H1 (cell line): ENCODE data around the gene FREM2. TPM values are rescaled to one million over a fixed set of nuclear protein-coding genes. Genes with fewer than 3 reads are reported as not detected.

Experiments
- HDAC6 ChIP-seq: IDR thresholded peaks from one replicate; pipeline ENCODE4 v1.7.1; 2012; ENCODE audit warnings: low read depth, mild to moderate bottlenecking, inconsistent platforms, low read length, moderate library complexity
- RNF2 ChIP-seq: fragments of 200-900, 300-1000 bp; sonication (generic); IDR thresholded peaks from 2 replicates; pipeline ENCODE4 v1.7.1; 2016; ENCODE audit warnings: borderline replicate concordance, low read depth, mild to moderate bottlenecking, antibody characterized with exemption, low read length; ENCODE audit not compliant: poor library complexity, severe bottlenecking; ENCODE audit errors: missing control alignments
- polyA plus RNA-seq, 7 experiments: library from polyadenylated mRNA; depleted of rRNA in 3 of 7; stranded (reverse) in 5 of 7; unstranded in 2 of 7; fragments of >200 nt in 5 of 7; fragments of 200-250 nt in 2 of 7; gene quantifications; 1 replicate in 5 of 7; 2 replicates in 1 of 7; 4 replicates in 1 of 7; pipeline versions ENCODE4 v1.2.1 to v1.2.3, GENCODE V29; 2011 to 2013; ENCODE audit warnings: missing spikeins in 2 of 7, mixed read lengths in 2 of 7
- total RNA-seq: library from RNA; stranded (reverse); fragmentation: NEBNext Ultra II Directional; extraction: Animal tissue kit (Norgen Biotek cat#: 25700); gene quantifications from 2 replicates; pipeline ENCODE4 v1.2.1, GENCODE V29; 2021
- TF ChIP-seq, protein P1 (sequence below): IDR thresholded peaks from 2 replicates; pipeline ENCODE4 v1.6.1; 2011; ENCODE audit warnings: low read length, improper control_type of control experiment

FREM2 gene
- total and polyA plus RNA-seq, 2 of the 8 experiments (the other 6 are each of a cell fraction or from before 2014, with no cell fraction given) = 11.6 to 22.8 TPM

DNA sequence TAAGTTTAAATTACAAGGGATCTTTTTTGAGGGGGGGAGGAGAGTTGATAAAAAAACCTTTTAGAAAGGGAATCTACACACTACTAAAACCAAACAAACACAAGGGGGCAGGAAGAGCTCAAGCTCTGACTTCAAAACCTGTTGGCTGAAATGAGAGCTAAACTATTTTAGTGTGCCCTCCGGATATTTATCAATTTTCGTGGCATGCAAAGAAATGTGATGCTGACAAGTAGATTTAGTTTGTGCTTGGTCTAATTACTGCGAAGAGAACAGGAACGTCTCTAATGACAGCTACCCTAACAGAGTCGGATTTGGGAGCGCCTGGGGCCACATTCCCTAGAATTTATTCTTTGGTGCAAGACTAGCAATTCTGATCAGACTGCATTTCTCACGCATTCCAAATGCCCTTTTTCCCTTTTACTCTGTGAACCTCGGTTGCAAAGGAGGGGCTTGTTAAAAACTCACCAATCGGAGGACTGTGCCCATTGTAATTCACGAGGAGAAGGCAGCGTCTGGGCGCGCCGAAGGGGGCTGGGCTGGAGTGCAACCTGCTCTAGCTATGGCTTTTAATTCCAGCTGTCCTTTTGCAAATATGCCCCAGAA, 802 bp upstream of the FREM2 start (continued):
- no peak for TF ChIP-seq RNF2
- TF ChIP-seq HDAC6 = no peak
- TF ChIP-seq, protein P1, sequence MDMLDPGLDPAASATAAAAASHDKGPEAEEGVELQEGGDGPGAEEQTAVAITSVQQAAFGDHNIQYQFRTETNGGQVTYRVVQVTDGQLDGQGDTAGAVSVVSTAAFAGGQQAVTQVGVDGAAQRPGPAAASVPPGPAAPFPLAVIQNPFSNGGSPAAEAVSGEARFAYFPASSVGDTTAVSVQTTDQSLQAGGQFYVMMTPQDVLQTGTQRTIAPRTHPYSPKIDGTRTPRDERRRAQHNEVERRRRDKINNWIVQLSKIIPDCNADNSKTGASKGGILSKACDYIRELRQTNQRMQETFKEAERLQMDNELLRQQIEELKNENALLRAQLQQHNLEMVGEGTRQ = no peak
